ENCODE results near the gene GOLGA2.

The GOLGA2 gene

GRCh38 chr9:128275198-128276007 is at the start of gene GOLGA2:
Gene GOLGA2 (minus strand): TSS chr9:128276007. CDS start chr9:128275976, 31 bp downstream.
- DNase-seq = no peak

GRCh38 chr9:128324401-128324800 is 48.6 kb upstream of the GOLGA2 start:
- no peak for DNase-seq

GRCh38 chr9:128323791-128324190 is 48.0 kb upstream of the GOLGA2 start:
- no peak for DNase-seq

- DNase-seq = no peak
Measured at GRCh38 chr9:128323212-128323730, 47.5 kb upstream of the GOLGA2 start.

- DNase-seq = peak; percentile 88
Measured at GRCh38 chr9:128322404-128323211, 46.8 kb upstream of the GOLGA2 start, which contains the start of the genes COQ4 and TRUB2. Gene COQ4 (plus strand): TSS chr9:128322839. CDS start chr9:128322859, 20 bp downstream. Gene TRUB2 (minus strand): TSS chr9:128322447. CDS start chr9:128322408, 39 bp downstream.

- DNase-seq = no peak
Measured at GRCh38 chr9:128321879-128322403, 46.1 kb upstream of the GOLGA2 start.

GRCh38 chr9:128321343-128321742 is 45.5 kb upstream of the GOLGA2 start:
- no peak for DNase-seq

GRCh38 chr9:128317629-128318028 is 41.8 kb upstream of the GOLGA2 start:
- no peak for DNase-seq

- no peak for DNase-seq
Measured at GRCh38 chr9:128316421-128316820, 40.6 kb upstream of the GOLGA2 start.

GRCh38 chr9:128314697-128315096 is 38.9 kb upstream of the GOLGA2 start:
- no peak for DNase-seq

GRCh38 chr9:128310461-128310860 is 34.7 kb upstream of the GOLGA2 start:
- no peak for DNase-seq

- DNase-seq = no peak
Measured at GRCh38 chr9:128309551-128309950, 33.7 kb upstream of the GOLGA2 start.

- no peak for DNase-seq
Measured at GRCh38 chr9:128304971-128305288, 29.1 kb upstream of the GOLGA2 start.

GRCh38 chr9:128304136-128304970 is 28.5 kb upstream of the GOLGA2 start:
- no peak for DNase-seq

GRCh38 chr9:128298535-128299482 is 23.0 kb upstream of the GOLGA2 start:
- no peak for DNase-seq

GRCh38 chr9:128297221-128297773 is 21.5 kb upstream of the GOLGA2 start:
- DNase-seq = no peak

GRCh38 chr9:128296340-128297220 is 20.8 kb upstream of the GOLGA2 start:
- no peak for DNase-seq

GRCh38 chr9:128294142-128294541 is 18.3 kb upstream of the GOLGA2 start:
- DNase-seq = no peak

GRCh38 chr9:128293091-128293490 is 17.3 kb upstream of the GOLGA2 start:
- no peak for DNase-seq

GRCh38 chr9:128292009-128292408 is 16.2 kb upstream of the GOLGA2 start:
- no peak for DNase-seq
